Femur (tissue), 1 donor: ENCODE data around the gene ST6GALNAC2.
"Not testable (repeated sequence)": the region's sequence is repeated elsewhere in the genome, so short reads cannot be mapped to it uniquely, and the experiment has no call there.

Experiments used
- DNase-seq: peaks from one replicate; pipeline ENCODE4 v3.0.0-alpha.2; 2017

Gene ST6GALNAC2

GRCh38 chr17:76585649-76586593 is at the start of gene ST6GALNAC2:
TSS of gene ST6GALNAC2 (minus strand) at chr17:76585860. CDS start at chr17:76585808, 52 bp downstream.
- peak; percentile 57 for DNase-seq

DNA sequence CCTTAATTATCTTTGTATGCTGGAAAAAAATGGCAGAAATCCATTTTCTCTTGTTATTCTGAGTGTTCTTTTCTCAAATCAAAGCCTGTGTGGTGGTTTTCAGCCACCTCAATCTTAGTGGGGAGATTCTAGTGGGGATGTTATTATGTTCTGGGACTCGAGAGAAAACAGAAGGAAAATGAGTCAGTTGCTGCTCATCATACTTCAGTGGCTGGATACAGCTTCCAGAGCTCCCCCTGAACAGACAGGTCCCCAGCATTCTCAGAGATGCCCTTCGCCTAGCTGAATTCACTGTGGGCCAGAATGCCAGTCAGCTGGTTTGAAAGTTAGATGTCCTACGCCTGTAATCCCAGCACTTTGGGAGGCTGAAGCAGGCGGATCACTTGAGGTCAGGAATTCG is 49.4 kb upstream of the ST6GALNAC2 start:
- no peak for DNase-seq

- no peak for DNase-seq
These were observed 48.1 kb upstream of the ST6GALNAC2 start for GRCh38 chr17:76633628-76634328.

DNA sequence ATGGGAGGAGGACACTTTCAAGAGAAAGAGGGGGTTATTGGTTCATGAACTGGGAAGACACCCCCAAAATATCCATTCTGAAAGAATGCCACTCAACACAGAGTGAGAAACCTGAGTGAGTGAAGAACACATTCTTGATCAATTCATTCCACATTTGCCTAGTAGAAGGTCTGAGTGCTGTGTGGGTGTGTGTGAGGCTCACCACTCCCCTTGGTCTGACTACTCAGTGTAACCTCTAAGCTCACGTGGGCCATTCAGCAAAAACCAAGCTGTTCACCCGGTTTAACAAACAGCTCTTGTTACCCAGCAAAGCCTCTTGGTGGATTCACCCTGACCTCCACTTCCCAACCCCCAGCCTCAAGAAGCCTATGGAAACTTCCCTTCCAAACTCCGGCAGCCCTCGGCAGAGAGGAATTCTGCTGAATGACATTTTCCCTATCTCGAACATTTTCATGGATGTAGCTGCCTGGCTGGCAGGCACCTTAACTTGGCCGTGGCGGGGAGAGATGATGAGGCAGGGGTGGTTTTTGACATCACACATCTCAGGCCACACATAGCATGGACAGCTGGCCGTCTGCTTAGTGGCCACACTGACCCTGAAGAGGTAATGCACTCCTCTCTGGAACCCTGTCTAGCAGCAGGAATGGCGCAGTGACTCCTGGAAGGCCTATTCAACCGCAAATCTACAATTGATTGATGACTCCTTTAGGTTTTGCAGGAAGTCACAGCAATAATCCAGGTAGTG is 46.3 kb upstream of the ST6GALNAC2 start:
- no peak for DNase-seq

- DNase-seq = no peak
These were observed 44.5 kb upstream of the ST6GALNAC2 start for GRCh38 chr17:76630151-76630550.

DNA sequence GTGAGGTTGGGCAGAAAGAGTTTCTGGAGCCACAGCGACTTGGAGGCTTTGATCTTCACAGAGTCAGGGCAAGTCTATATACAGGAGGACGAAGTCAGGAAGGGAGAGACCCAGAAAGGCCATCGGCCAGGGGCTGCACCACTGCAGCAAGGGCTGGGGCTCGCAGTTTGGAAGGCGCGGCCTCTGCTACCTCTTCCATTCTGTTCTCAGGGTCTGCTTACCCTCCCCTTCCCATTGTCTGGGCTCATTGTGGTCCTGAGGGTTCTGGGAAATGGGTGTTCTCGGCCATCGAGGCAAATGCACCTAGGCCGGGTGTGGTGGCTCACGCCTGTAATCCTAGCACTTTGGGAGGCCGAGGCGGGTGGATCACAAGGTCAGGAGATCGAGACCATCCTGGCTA is 41.9 kb upstream of the ST6GALNAC2 start:
- DNase-seq = no peak

- DNase-seq = no peak
These were observed 40.8 kb upstream of the ST6GALNAC2 start for GRCh38 chr17:76626442-76626841.

GRCh38 chr17:76625496-76625895 is 39.8 kb upstream of the ST6GALNAC2 start:
- DNase-seq = no peak

- DNase-seq = peak; percentile 80
These were observed 37.8 kb upstream of the ST6GALNAC2 start for GRCh38 chr17:76623271-76624146.

DNA sequence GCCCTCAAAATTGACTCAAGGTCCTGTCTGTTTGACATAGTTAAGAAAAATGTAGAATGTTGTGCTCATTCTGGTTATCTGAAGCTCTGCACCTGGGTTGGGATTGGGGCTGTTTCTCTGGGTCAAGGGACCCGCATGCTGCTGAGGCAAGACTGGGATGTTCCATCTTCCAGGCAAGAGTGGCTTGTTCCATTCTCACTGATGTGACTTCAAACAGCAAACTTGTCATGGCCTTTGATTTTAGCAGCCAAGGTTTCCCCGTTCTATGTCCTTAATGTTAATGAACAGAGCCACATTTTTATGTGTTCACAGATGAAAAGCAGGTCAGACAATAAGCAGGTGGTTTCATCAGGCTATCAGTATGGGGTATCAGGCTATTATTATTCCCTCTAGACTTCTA is 32.2 kb upstream of the ST6GALNAC2 start:
- no peak for DNase-seq

- no peak for DNase-seq
These were observed 29.4 kb upstream of the ST6GALNAC2 start for GRCh38 chr17:76614912-76615617.

DNA sequence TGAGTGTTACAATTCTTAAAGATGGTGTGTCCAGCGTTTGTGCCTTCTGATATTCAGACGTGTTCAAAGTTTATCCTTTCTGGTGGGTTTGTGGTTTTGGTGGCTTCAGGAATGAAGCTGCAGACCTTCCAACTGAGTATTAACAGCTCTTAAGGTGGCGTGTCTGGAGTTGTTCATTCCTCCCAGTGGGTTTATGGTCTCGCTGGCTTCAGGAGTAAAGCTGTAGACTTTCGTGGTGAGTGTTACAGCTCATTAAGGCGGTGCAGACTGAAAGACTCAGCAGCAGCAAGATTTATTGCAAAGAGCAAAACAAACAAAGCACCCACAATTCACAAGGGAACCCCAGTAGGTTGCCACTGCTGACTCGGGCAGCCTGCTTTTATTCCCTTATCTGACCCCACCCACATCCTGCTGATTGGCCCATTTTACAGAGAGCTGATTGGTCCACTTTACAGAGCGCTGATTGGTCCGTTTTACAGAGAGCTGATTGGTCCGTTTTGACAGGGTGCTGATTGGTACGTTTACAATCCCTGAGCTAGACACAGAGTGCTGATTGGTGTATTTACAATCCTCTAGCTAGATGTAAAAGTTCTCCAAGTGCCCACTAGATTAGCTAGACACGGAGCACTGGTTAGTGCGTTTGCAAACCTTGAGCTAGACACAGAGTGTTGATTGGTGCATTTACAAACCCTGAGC is 28.6 kb upstream of the ST6GALNAC2 start:
- DNase-seq = not testable (repeated sequence)

DNA sequence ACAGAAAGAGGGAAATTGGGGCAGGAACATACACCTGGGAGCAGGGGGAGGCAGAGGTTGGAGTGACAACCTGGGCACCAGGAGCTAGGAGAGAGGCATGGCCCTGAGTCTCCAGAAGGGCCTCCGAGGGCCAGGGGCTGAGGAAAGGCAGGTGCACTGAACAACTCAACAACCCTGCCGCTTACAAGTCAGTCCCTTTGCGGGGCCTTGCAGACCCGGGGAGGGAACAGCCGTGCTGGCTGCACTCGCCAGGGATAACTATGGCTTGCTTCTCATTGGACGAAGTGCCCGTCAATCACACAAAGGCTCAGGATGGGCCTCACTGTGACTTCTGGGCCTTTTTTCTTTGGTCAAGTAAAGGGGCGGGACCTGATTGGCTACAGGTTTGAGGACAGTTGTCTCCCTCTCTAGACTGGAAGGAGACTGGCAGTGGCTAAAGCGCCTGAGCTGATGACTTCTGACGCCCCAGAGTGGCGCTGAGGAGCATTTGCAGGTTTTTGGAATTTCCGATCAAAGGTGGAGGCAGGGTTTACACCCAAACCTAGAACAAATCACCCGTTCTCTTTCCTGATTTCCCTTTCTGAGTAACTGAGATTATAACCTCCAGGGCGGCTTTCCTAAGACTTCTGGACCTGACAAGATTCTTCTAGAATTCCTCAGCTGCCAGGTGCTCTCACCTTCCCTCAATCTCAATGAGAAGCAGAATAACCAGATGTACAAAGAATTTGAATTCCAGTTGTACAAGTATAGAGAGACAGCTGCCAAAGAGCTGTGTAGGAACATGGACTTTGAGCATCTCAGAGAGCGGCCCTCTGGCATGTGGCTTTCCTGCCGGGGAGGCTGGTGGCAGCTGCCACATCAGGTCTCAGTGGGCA is 27.6 kb upstream of the ST6GALNAC2 start:
- no peak for DNase-seq

DNA sequence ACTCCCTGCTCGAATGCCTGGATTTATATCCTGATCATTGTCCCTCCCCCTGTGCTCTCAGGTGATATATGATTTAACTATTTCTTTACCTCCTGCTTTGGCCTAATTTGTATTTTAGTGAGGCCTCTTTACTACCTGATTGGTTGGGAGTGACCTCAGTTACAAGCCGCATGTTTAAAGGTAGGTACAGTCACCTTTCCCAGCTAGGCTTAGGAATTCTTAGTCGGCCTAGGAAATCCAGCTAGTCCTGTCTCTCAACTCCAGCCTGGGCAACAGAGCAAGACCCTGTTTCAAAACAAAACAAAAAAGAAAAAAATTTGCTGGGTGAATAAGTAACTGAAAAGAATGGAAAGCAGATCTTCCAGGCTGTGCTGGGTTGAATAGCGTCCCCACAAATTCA is 26.8 kb upstream of the ST6GALNAC2 start:
- no peak for DNase-seq

GRCh38 chr17:76611758-76612157 is 26.1 kb upstream of the ST6GALNAC2 start:
- no peak for DNase-seq

GRCh38 chr17:76611080-76611749 is 25.6 kb upstream of the ST6GALNAC2 start:
- not testable (repeated sequence) for DNase-seq

- not testable (repeated sequence) for DNase-seq
These were observed 21.0 kb upstream of the ST6GALNAC2 start for GRCh38 chr17:76606685-76607084.

DNA sequence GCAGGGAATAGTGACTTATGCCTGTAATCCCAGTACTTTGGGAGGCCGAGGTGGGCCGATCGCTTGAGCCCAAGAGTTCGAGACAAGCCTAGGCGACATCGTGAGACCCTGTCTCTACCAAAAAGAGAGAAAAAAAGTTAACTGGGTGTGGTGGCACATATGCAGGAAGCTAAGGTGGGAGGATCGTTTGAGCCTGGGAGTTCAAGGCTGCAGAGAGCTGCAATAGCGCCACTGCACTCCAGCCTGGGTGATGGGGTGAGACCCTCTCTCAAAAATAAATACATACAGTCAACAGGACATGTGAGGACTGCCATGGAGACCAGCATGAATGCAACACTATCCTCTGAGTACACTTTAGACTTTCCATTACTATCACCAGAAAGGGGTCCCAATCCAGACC is 15.4 kb upstream of the ST6GALNAC2 start:
- no peak for DNase-seq
